Endothelial cell of umbilical vein (primary cell): ENCODE data around the gene CERS6. TPM values are rescaled to one million over a fixed set of nuclear protein-coding genes. Genes with fewer than 3 reads are reported as not detected.

Source experiments
- BruUV-seq: library from RNA; stranded (reverse); fragments of 400-500 nt; replicated peaks from 2 replicates; lab custom pipeline; 2021; lab: Mats Ljungman, UMichigan
- CTCF ChIA-PET: fragments of 300-600, 350-600 bp; sonication (Branson Sonifier 250); formaldehyde crosslinking; loops from one replicate; lab custom pipeline; 2021; ENCODE audit warnings: antibody characterized with exemption, inconsistent platforms; lab: Charles Lee
- POLR2A ChIA-PET: fragments of 300-600, 350-600 bp; sonication (Branson Sonifier 250); formaldehyde crosslinking; loops from one replicate; lab custom pipeline; 2021; ENCODE audit warnings: antibody characterized with exemption, inconsistent platforms; lab: Charles Lee
- DNase-seq: peaks from one replicate; pipeline ENCODE4 v3.0.0-alpha.2; 2011; ENCODE audit warnings: low read depth, low spot score
- FAIRE-seq: peaks from 2 replicates; lab custom pipeline; 2011; peaks lifted over from hg19 to GRCh38; lab: Jason Lieb, UNC
- H2AFZ ChIP-seq: 2 replicates; pipeline ENCODE4 v1.6.0; 2012; ENCODE audit warnings: low read depth, low read length, control low read depth, inconsistent platforms
- H3K27ac ChIP-seq: 2 replicates; pipeline ENCODE4 v1.5.1; 2011; ENCODE audit warnings: low read depth, mild to moderate bottlenecking, control low read depth, low read length, moderate library complexity; ENCODE audit not compliant: insufficient read depth
- H3K27me3 ChIP-seq, 2 experiments: 2 replicates each; pipeline versions ENCODE4 v1.6.0 to v1.6.1; 2011; ENCODE audit warnings: low read length in 2 of 2, mixed read lengths in 1 of 2; ENCODE audit not compliant: control insufficient read depth in 2 of 2, insufficient read depth in 2 of 2
- H3K36me3 ChIP-seq, 2 experiments: 2 replicates in 1 of 2; 3 replicates in 1 of 2; pipeline ENCODE4 v1.5.1; 2011; ENCODE audit warnings: low read length in 2 of 2, mild to moderate bottlenecking in 1 of 2, moderate library complexity in 1 of 2; ENCODE audit not compliant: control insufficient read depth in 2 of 2, insufficient read depth in 2 of 2; ENCODE audit errors: extremely low read depth in 1 of 2
- H3K4me1 ChIP-seq: 3 replicates; pipeline ENCODE4 v1.5.1; 2011; ENCODE audit warnings: mild to moderate bottlenecking, low read length; ENCODE audit not compliant: control insufficient read depth, insufficient read depth; ENCODE audit errors: extremely low read depth
- H3K4me2 ChIP-seq: 2 replicates; pipeline ENCODE4 v1.6.1; 2011; ENCODE audit warnings: low read length, control low read depth, mixed read lengths; ENCODE audit not compliant: insufficient read depth
- H3K4me3 ChIP-seq, 3 experiments: fragments of 200-600 bp in 1 of 3; sonication (generic), shearing (Covaris generic) in 1 of 3; replicated peaks in 1 of 3; 2 replicates each; pipeline ENCODE4 v1.5.1; 2011 to 2016; ENCODE audit warnings: control low read depth in 3 of 3, low read length in 3 of 3, mild to moderate bottlenecking in 2 of 3, inconsistent platforms in 1 of 3, low read depth in 1 of 3, moderate library complexity in 1 of 3; ENCODE audit not compliant: insufficient read depth in 1 of 3
- H3K79me2 ChIP-seq: 2 replicates; pipeline ENCODE4 v1.6.0; 2012; ENCODE audit warnings: low read length, inconsistent platforms; ENCODE audit not compliant: control insufficient read depth, insufficient read depth
- H3K9ac ChIP-seq: replicated peaks from 2 replicates; pipeline ENCODE3; 2011; ENCODE audit warnings: low read length, control low read depth; ENCODE audit not compliant: insufficient read depth; ENCODE audit errors: extremely low read depth
- H3K9me1 ChIP-seq: replicated peaks from 3 replicates; pipeline ENCODE4 v1.6.0; 2011; ENCODE audit warnings: mild to moderate bottlenecking, low read length; ENCODE audit not compliant: control insufficient read depth, insufficient read depth; ENCODE audit errors: extremely low read depth
- H3K9me3 ChIP-seq: replicated peaks from 2 replicates; pipeline ENCODE4 v1.5.1; 2012; ENCODE audit warnings: low read length, inconsistent platforms; ENCODE audit not compliant: control insufficient read depth, insufficient read depth
- H4K20me1 ChIP-seq: replicated peaks from 2 replicates; pipeline ENCODE3; 2011; ENCODE audit warnings: mild to moderate bottlenecking, low read length; ENCODE audit not compliant: control insufficient read depth, insufficient read depth; ENCODE audit errors: extremely low read depth
- CTCF ChIP-seq, 2 donors: IDR thresholded peaks; 1 replicate in 1 of 2; 2 replicates in 1 of 2; pipeline ENCODE4 v1.5.1; 2011; ENCODE audit warnings: low read length in 2 of 2, mild to moderate bottlenecking in 2 of 2, moderate library complexity in 2 of 2, control low read depth in 1 of 2, inconsistent platforms in 1 of 2, low read depth in 1 of 2; ENCODE audit not compliant: insufficient read depth in 1 of 2; ENCODE audit errors: extremely low read depth in 1 of 2
- EZH2 ChIP-seq: IDR thresholded peaks from 2 replicates; pipeline ENCODE4 v1.6.1; 2012; ENCODE audit warnings: borderline replicate concordance, low read depth, mild to moderate bottlenecking, moderate library complexity, low read length, inconsistent platforms; ENCODE audit not compliant: severe bottlenecking
- FOS ChIP-seq: IDR thresholded peaks from 2 replicates; pipeline ENCODE4 v1.6.1; 2011; ENCODE audit warnings: mild to moderate bottlenecking, low read length, moderate library complexity, borderline replicate concordance; ENCODE audit not compliant: insufficient read depth
- GATA2 ChIP-seq: IDR thresholded peaks from 2 replicates; pipeline ENCODE4 v1.7.0; 2011; ENCODE audit warnings: low read depth, mild to moderate bottlenecking, moderate library complexity, mixed read lengths, low read length; ENCODE audit not compliant: insufficient read length, insufficient read depth
- JUN ChIP-seq: IDR thresholded peaks from 2 replicates; pipeline ENCODE4 v1.6.1; 2011; ENCODE audit warnings: borderline replicate concordance, low read depth; ENCODE audit not compliant: insufficient read length, insufficient read depth
- MAX ChIP-seq: IDR thresholded peaks from 2 replicates; pipeline ENCODE4 v1.6.1; 2011; ENCODE audit not compliant: insufficient read depth, insufficient read length
- MYC ChIP-seq: IDR thresholded peaks from one replicate; pipeline ENCODE4 v1.6.1; 2011; ENCODE audit warnings: mild to moderate bottlenecking, low read depth, low read length
- POLR2A ChIP-seq: IDR thresholded peaks from 2 replicates; pipeline ENCODE4 v1.6.1; 2012; ENCODE audit warnings: low read depth, mild to moderate bottlenecking, control low read depth, low read length
- POLR2AphosphoS5 ChIP-seq: IDR thresholded peaks from 2 replicates; pipeline ENCODE4 v1.6.1; 2012; ENCODE audit warnings: low read depth, mild to moderate bottlenecking, control low read depth, low read length, moderate library complexity; ENCODE audit not compliant: insufficient read depth
- dilution Hi-C: fragments of 300-500 bp; cut with MboI; formaldehyde crosslinking; loops from one replicate; pipeline ENCODE4 v1.15.0; 2019; ENCODE audit warnings: low sequenced_read_pairs; ENCODE audit not compliant: extremely low pct_ligation_motif_present
- intact Hi-C: fragments of 100-400 bp; cut with micrococcal nuclease; formaldehyde crosslinking; loops from one replicate; pipeline ENCODE4 v1.10.0; 2022
- polyA plus RNA-seq, 4 experiments: library from polyadenylated mRNA; depleted of rRNA in 3 of 4; stranded (reverse) in 3 of 4; unstranded in 1 of 4; fragments of >200 nt; gene quantifications; 2 replicates each; pipeline versions ENCODE4 v1.2.1 to v1.2.3, GENCODE V29; 2011 to 2012; ENCODE audit warnings: missing spikeins in 1 of 4
- total RNA-seq: library from RNA; stranded (reverse); gene quantifications from 2 replicates; pipeline ENCODE4 v1.2.3, GENCODE V29; 2021

CERS6 gene
- total and polyA plus RNA-seq, 2 donors (not counting 3 experiments of a cell fraction or from before 2014, with no cell fraction given), result 2.7 to 11.7 TPM

- intact Hi-C loops, result no loop called here
- Histone ChIP-seq H3K4me2 (no peak overlapping the region), H3K27ac (no peak overlapping the region), H3K4me1 (peaks cover 8% of the 10 kb centered on the region), H3K36me3 (no peaks in the 10 kb centered on the region), H2AFZ (no peak overlapping the region), H3K9ac (no peak overlapping the region), H3K4me3 (no peak overlapping the region), H3K27me3 (peaks cover 0 to 2% of the 10 kb centered on the region in 2 experiments), H4K20me1 (no peaks in the 10 kb centered on the region), H3K9me1 (no peaks in the 10 kb centered on the region), H3K9me3 (no peaks in the 10 kb centered on the region), H3K79me2 (no peaks in the 10 kb centered on the region)
- FAIRE-seq (no peak), DNase-seq (no peak)
- no TSS peak for BruUV-seq
- ChIA-PET POLR2A (no interaction called here), CTCF (no interaction called here)
- dilution Hi-C loops, result no loop called here
- no peak for TF ChIP-seq POLR2AphosphoS5
- no peak for TF ChIP-seq MAX
- TF ChIP-seq GATA2, result no peak
- TF ChIP-seq FOS, result no peak
- no peak for TF ChIP-seq JUN
- TF ChIP-seq MYC, result no peak
- no peak for TF ChIP-seq CTCF (IDR thresholded peaks at IDR 0.05; ENCODE audit: extremely low read depth in 1 of 2, insufficient read depth in 1 of 2, low read depth in 1 of 2, low read length in 2 of 2)
- TF ChIP-seq POLR2A, result no peak
- no peak for TF ChIP-seq EZH2
Observed at GRCh38 chr2:168793596-168793995, 337.5 kb downstream of the CERS6 start.
